DMS53 treated with DMSO at 0.1 percent for 48 hours (cell line): ENCODE measurements around the gene ANKS1A.
A peak's percentile ranks its signal among the peaks of the same experiment; 100 is the strongest.
"Not testable (repeated sequence)": the region's sequence is repeated elsewhere in the genome, so short reads cannot be mapped to it uniquely, and the experiment has no call there.

Experiments
- DNase-seq: peaks from one replicate; lab custom pipeline; 2025; ENCODE audit not compliant: unreplicated experiment; lab: John Stamatoyannopoulos, UW

Gene ANKS1A

GRCh38 chr6:34919651-34920050, 30.6 kb downstream of the ANKS1A start:
- no peak for DNase-seq

- no peak for DNase-seq
Observed at GRCh38 chr6:34920097-34920496, 31.0 kb downstream of the ANKS1A start.

GRCh38 chr6:34922177-34922663, 33.2 kb downstream of the ANKS1A start:
- DNase-seq, result peak; percentile 33

GRCh38 chr6:34924831-34925625, 36.0 kb downstream of the ANKS1A start:
- no peak for DNase-seq

GRCh38 chr6:34926655-34927054, 37.6 kb downstream of the ANKS1A start:
- DNase-seq, result no peak

GRCh38 chr6:34928220-34928619, 39.2 kb downstream of the ANKS1A start:
- DNase-seq, result no peak

- DNase-seq, result no peak
Observed at GRCh38 chr6:34928695-34929094, 39.6 kb downstream of the ANKS1A start.

- DNase-seq, result no peak
Observed at GRCh38 chr6:34929241-34929978, 40.4 kb downstream of the ANKS1A start.

- no peak for DNase-seq
Observed at GRCh38 chr6:34930221-34930620, 41.2 kb downstream of the ANKS1A start.

- not testable (repeated sequence) for DNase-seq
Observed at GRCh38 chr6:34932202-34932601, 43.1 kb downstream of the ANKS1A start.

GRCh38 chr6:34934516-34934915, 45.5 kb downstream of the ANKS1A start:
- DNase-seq, result no peak

- DNase-seq, result no peak
Observed at GRCh38 chr6:34938268-34938667, 49.2 kb downstream of the ANKS1A start.

GRCh38 chr6:34940030-34940434, 51.0 kb downstream of the ANKS1A start:
- no peak for DNase-seq

GRCh38 chr6:34941421-34941820, 52.4 kb downstream of the ANKS1A start:
- DNase-seq, result no peak

GRCh38 chr6:34945317-34945716, 56.3 kb downstream of the ANKS1A start:
- no peak for DNase-seq

GRCh38 chr6:34947561-34947960, 58.5 kb downstream of the ANKS1A start:
- DNase-seq, result no peak

- no peak for DNase-seq
Observed at GRCh38 chr6:34949636-34950035, 60.6 kb downstream of the ANKS1A start.

GRCh38 chr6:34950849-34951248, 61.8 kb downstream of the ANKS1A start:
- DNase-seq, result no peak

- no peak for DNase-seq
Observed at GRCh38 chr6:34951731-34952130, 62.7 kb downstream of the ANKS1A start.

- peak; percentile 76 for DNase-seq
Observed at GRCh38 chr6:34953061-34954025, 64.3 kb downstream of the ANKS1A start.

GRCh38 chr6:34955442-34955841, 66.4 kb downstream of the ANKS1A start:
- no peak for DNase-seq
